Measurements from ENCODE around the gene SPACA1. TPM values are rescaled to one million over a fixed set of nuclear protein-coding genes. Genes with fewer than 3 reads are reported as not detected.

Gene SPACA1
- total RNA-seq, 1 experiment from 2014 or later: not detected

DNA sequence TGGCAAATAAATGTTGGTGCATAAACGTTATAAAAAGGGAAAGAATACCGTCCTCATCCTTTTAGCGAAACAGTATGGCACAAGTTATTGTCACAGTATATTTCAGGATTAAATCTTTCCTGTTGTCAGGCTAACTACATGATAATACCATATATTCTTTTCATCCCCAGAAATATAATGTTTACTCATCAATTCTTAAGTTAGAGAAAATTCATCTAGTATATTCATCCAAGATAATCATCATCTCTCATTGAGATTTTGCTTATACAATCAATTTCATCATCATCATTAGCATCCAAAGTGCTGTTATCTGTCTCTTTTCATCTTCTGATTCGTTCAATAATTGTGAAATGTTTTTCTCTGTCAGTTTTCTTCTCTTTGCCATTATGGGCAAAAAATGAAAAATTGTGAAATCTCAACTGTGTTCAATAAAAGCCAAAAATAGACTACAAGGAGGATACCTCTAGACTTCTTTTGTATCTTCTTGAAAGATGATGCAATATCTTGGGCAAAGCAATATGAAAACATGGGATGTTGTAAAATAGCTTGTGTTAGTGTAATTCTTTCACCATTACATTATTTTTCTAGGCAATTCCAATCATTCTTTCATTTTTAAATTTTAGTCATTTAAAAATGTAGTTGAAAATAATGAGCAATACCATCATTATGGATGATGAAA lies 2.6 kb downstream of the SPACA1 start:
- Histone ChIP-seq H3K36me3 (ENCODE audit: control insufficient read depth, insufficient read depth, low read length) (no peaks in the 10 kb centered on the region), H3K4me1 (ENCODE audit: control insufficient read depth, insufficient read depth, low read length) (no peaks in the 10 kb centered on the region), H3K9me3 (ENCODE audit: control insufficient read depth, insufficient read depth, low read depth, low read length) (no peaks in the 10 kb centered on the region), H3K4me3 (ENCODE audit: low read depth in 2 of 2, low read length in 2 of 2) (no peak overlapping the region), H3K27ac (ENCODE audit: low read length) (no peak overlapping the region), H3K27me3 (ENCODE audit: control insufficient read depth, insufficient read depth, low read length) (no peaks in the 10 kb centered on the region)
- ChIA-PET CTCF (no interaction called here), POLR2A (no interaction called here)
- BruUV-seq (replicated peaks): no TSS peak
- ATAC-seq (no peak), DNase-seq (ENCODE audit: low read depth, low spot score) (no peak)
- TF ChIP-seq, protein P1, sequence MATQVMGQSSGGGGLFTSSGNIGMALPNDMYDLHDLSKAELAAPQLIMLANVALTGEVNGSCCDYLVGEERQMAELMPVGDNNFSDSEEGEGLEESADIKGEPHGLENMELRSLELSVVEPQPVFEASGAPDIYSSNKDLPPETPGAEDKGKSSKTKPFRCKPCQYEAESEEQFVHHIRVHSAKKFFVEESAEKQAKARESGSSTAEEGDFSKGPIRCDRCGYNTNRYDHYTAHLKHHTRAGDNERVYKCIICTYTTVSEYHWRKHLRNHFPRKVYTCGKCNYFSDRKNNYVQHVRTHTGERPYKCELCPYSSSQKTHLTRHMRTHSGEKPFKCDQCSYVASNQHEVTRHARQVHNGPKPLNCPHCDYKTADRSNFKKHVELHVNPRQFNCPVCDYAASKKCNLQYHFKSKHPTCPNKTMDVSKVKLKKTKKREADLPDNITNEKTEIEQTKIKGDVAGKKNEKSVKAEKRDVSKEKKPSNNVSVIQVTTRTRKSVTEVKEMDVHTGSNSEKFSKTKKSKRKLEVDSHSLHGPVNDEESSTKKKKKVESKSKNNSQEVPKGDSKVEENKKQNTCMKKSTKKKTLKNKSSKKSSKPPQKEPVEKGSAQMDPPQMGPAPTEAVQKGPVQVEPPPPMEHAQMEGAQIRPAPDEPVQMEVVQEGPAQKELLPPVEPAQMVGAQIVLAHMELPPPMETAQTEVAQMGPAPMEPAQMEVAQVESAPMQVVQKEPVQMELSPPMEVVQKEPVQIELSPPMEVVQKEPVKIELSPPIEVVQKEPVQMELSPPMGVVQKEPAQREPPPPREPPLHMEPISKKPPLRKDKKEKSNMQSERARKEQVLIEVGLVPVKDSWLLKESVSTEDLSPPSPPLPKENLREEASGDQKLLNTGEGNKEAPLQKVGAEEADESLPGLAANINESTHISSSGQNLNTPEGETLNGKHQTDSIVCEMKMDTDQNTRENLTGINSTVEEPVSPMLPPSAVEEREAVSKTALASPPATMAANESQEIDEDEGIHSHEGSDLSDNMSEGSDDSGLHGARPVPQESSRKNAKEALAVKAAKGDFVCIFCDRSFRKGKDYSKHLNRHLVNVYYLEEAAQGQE (IDR thresholded peaks at IDR 0.05; ENCODE audit: insufficient read depth in 1 of 2, low read depth in 2 of 2, low read length in 1 of 2): no peak
- TF ChIP-seq POLR2AphosphoS5 (IDR thresholded peaks at IDR 0.05; ENCODE audit: low read depth, low read length) (no peak), TCF7L2 (IDR thresholded peaks at IDR 0.05; ENCODE audit: low read depth, low read length) (no peak), SIN3A (IDR thresholded peaks at IDR 0.05; ENCODE audit: borderline replicate concordance, insufficient read depth, low read depth, low read length) (no peak)
- TF ChIP-seq, protein P2, sequence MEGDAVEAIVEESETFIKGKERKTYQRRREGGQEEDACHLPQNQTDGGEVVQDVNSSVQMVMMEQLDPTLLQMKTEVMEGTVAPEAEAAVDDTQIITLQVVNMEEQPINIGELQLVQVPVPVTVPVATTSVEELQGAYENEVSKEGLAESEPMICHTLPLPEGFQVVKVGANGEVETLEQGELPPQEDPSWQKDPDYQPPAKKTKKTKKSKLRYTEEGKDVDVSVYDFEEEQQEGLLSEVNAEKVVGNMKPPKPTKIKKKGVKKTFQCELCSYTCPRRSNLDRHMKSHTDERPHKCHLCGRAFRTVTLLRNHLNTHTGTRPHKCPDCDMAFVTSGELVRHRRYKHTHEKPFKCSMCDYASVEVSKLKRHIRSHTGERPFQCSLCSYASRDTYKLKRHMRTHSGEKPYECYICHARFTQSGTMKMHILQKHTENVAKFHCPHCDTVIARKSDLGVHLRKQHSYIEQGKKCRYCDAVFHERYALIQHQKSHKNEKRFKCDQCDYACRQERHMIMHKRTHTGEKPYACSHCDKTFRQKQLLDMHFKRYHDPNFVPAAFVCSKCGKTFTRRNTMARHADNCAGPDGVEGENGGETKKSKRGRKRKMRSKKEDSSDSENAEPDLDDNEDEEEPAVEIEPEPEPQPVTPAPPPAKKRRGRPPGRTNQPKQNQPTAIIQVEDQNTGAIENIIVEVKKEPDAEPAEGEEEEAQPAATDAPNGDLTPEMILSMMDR (IDR thresholded peaks at IDR 0.05): no peak
- in situ Hi-C loops (cut with HindIII; ENCODE audit: low pct_unique_long_range_greater_than_20kb, low sequenced_read_pairs) (no loop called here), intact Hi-C loops (cut with micrococcal nuclease; ENCODE audit: unreplicated experiment) (no loop called here)

DNA sequence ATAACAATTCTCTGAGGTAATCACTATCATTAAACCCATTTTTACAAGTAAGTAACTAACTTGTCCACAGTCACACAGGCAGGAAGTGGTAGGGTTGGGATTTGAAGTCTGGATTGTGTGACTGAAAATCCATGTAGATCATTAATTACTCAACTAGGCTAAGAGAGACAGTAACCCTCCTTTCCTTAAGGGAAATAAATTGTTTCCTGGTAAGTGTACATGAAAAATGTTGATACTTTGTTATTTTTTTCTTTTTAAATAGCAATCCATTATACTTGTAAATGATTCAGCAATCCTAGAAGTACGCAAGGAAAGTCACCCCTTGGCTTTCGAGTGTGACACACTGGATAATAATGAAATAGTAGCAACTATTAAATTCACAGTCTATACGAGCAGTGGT lies 11.6 kb downstream of the SPACA1 start:
- DNase-seq (ENCODE audit: low read depth, low spot score): no peak
- CTCF ChIA-PET: no interaction called here
- intact Hi-C loops (cut with micrococcal nuclease; ENCODE audit: unreplicated experiment) (no loop called here), in situ Hi-C loops (cut with HindIII; ENCODE audit: low pct_unique_long_range_greater_than_20kb, low sequenced_read_pairs) (no loop called here)
- TF ChIP-seq, protein P2 (IDR thresholded peaks at IDR 0.05): no peak
- TF ChIP-seq POLR2AphosphoS5 (IDR thresholded peaks at IDR 0.05; ENCODE audit: low read depth, low read length) (no peak), TCF7L2 (IDR thresholded peaks at IDR 0.05; ENCODE audit: low read depth, low read length) (no peak), SIN3A (IDR thresholded peaks at IDR 0.05; ENCODE audit: borderline replicate concordance, insufficient read depth, low read depth, low read length) (no peak)
- TF ChIP-seq, protein P1 (IDR thresholded peaks at IDR 0.05; ENCODE audit: insufficient read depth in 1 of 2, low read depth in 2 of 2, low read length in 1 of 2): no peak
- POLR2A ChIA-PET: no interaction called here
- no peak overlapping the region for H3K27ac ChIP-seq (ENCODE audit: low read length)
- no peak overlapping the region for H3K4me3 ChIP-seq (ENCODE audit: low read depth in 2 of 2, low read length in 2 of 2)
- no TSS peak for BruUV-seq (replicated peaks)
- no peaks in the 10 kb centered on the region for H3K9me3 ChIP-seq (ENCODE audit: control insufficient read depth, insufficient read depth, low read depth, low read length)
- no peak for ATAC-seq
- H3K27me3 ChIP-seq (ENCODE audit: control insufficient read depth, insufficient read depth, low read length): no peaks in the 10 kb centered on the region; the same call in 1 of the 2 replicates
- no peaks in the 10 kb centered on the region for H3K4me1 ChIP-seq (ENCODE audit: control insufficient read depth, insufficient read depth, low read length)
- H3K36me3 ChIP-seq (ENCODE audit: control insufficient read depth, insufficient read depth, low read length): no peaks in the 10 kb centered on the region
